ENCODE measurements around the gene PLD4. TPM values are rescaled to one million over a fixed set of nuclear protein-coding genes. Genes with fewer than 3 reads are reported as not detected.

PLD4 gene
- total RNA-seq, 6 experiments from 2014 or later = 0.12 to 0.49 (median 0.33) TPM; not detected in 2

DNA sequence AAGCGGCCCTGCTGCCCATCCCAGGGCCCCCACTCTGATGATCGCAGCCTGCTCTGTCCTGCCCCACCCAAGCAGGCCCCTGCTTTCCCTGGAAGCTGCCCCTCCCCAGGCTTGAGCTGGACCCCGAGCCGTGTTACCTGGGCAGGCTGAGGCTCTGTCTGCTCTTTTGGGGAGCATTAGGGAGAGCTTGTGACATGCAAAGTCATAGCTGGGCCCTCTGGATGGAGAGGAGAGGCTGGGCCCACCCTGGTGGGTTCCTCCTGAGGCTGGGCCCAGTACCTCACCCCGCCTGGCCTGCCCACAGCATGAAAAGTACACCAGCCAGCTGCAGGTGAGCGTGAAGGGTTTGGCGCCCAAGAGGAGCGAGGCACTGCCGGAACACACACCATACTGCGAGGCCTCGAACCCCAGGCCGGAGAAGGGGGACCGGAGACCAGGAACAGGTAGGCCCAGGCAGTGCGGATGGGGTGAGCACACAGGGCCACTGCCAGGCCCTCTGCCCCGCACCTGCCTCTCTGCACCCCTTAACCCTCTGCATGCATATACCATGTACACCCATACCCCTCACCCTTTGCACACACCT, 44.6 kb upstream of the PLD4 start:
- 89% methylated on average over 5 of the region's 15 CpGs for WGBS (ENCODE audit: insufficient coverage, low coverage, low lambda C conversion rate, missing lambda C conversion rate)
- peaks cover 0 to 22% (median 0%) of the 10 kb centered on the region in 4 donors for H3K36me3 ChIP-seq
- H3K4me1 ChIP-seq = peaks cover 0 to under 1% (median 0%) of the 10 kb centered on the region in 4 donors
- ATAC-seq (no peak), DNase-seq (no peak)
- intact Hi-C loops (cut with DNase I) = no loop called here
- no peak overlapping the region for H3K27ac ChIP-seq
- no peaks in the 10 kb centered on the region for H3K9me3 ChIP-seq
- no peaks in the 10 kb centered on the region for H3K27me3 ChIP-seq
- TF ChIP-seq, protein P1, sequence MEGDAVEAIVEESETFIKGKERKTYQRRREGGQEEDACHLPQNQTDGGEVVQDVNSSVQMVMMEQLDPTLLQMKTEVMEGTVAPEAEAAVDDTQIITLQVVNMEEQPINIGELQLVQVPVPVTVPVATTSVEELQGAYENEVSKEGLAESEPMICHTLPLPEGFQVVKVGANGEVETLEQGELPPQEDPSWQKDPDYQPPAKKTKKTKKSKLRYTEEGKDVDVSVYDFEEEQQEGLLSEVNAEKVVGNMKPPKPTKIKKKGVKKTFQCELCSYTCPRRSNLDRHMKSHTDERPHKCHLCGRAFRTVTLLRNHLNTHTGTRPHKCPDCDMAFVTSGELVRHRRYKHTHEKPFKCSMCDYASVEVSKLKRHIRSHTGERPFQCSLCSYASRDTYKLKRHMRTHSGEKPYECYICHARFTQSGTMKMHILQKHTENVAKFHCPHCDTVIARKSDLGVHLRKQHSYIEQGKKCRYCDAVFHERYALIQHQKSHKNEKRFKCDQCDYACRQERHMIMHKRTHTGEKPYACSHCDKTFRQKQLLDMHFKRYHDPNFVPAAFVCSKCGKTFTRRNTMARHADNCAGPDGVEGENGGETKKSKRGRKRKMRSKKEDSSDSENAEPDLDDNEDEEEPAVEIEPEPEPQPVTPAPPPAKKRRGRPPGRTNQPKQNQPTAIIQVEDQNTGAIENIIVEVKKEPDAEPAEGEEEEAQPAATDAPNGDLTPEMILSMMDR (IDR thresholded peaks at IDR 0.05) = no peak
- TF ChIP-seq POLR2A (IDR thresholded peaks at IDR 0.05) = no peak
- H3K4me3 ChIP-seq = no peak overlapping the region

DNA sequence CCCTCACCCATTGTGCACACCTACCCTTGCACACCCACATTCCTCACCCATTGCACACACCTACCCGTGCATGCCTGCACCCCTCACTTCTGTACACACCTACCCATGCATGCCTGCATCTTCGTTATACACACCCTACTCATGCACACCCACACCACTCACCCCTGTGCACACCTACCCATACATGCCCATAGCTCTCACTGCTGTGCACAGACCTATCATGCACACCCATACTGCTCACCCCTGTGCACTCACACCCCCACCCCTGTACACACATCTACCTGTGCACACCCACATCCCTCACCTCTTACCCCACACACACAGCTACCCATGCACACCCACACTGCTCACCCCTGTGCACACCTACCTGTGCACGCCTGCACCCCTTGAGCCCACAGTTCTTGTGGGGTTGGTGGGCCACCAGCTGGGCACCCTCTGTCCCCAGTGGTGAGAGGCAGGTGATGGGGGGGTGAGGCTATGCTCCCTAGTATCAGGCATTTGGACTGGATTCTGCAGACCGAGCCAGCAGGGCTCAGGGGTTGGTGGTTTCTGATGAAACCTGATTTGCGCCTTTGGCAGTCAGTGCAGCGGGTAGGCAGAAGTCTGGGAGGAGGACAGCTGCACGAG, 44.0 kb upstream of the PLD4 start:
- H3K4me3 ChIP-seq = no peak overlapping the region
- H3K4me1 ChIP-seq = no peaks in the 10 kb centered on the region
- H3K27ac ChIP-seq = no peak overlapping the region
- 90% methylated on average over 6 of the region's 7 CpGs for WGBS (ENCODE audit: insufficient coverage, low coverage, low lambda C conversion rate, missing lambda C conversion rate)
- no peaks in the 10 kb centered on the region for H3K9me3 ChIP-seq
- intact Hi-C loops (cut with DNase I) = no loop called here
- H3K27me3 ChIP-seq = no peaks in the 10 kb centered on the region
- DNase-seq (no peak), ATAC-seq (no peak)
- TF ChIP-seq, protein P1 (IDR thresholded peaks at IDR 0.05) = no peak
- no peak for TF ChIP-seq POLR2A (IDR thresholded peaks at IDR 0.05)
- peaks cover 0 to 24% (median 0%) of the 10 kb centered on the region in 4 donors for H3K36me3 ChIP-seq

DNA sequence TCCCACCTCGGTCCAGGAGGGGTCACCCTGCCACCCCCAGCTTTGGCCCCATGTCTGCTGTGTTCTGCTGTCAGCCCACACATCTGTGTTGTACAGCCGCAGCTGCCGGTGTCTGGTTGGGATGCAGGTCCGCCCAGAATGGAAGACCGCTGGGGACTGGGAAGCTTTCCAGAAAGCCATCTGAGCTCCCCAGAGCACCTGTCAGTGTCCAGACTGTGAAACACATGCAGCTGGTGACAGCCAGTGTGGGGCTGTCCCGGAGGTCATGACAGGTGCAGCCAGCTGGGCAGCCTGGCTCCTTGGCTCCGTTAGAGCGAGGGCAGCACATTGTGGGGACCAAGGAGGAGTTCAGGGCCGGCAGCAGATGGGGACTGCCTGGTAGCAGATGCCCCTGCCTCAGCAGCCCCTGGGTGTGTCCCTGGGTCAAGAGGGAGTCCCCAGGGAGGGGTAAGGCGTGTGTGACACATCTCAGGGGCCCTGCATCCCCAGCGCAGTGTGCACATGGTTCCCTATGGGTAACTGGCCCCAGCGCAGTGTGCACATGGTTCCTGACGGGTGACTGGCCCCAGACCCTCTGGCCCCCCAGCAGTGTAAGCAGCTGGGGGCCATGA, 43.2 kb upstream of the PLD4 start:
- no peak overlapping the region for H3K27ac ChIP-seq
- DNase-seq (peak in 2 of 3 donors; percentile 40 to 49), ATAC-seq (no peak)
- TF ChIP-seq, protein P1 (IDR thresholded peaks at IDR 0.05) = no peak
- no CpG with 5 or more reads among the region's 13 CpGs for WGBS (ENCODE audit: insufficient coverage, low coverage, low lambda C conversion rate, missing lambda C conversion rate)
- H3K4me3 ChIP-seq = no peak overlapping the region
- no peaks in the 10 kb centered on the region for H3K27me3 ChIP-seq
- intact Hi-C loops (cut with DNase I) = no loop called here
- H3K9me3 ChIP-seq = no peaks in the 10 kb centered on the region
- H3K4me1 ChIP-seq = no peaks in the 10 kb centered on the region
- H3K36me3 ChIP-seq = peaks cover 0 to 25% (median 0%) of the 10 kb centered on the region in 4 donors

DNA sequence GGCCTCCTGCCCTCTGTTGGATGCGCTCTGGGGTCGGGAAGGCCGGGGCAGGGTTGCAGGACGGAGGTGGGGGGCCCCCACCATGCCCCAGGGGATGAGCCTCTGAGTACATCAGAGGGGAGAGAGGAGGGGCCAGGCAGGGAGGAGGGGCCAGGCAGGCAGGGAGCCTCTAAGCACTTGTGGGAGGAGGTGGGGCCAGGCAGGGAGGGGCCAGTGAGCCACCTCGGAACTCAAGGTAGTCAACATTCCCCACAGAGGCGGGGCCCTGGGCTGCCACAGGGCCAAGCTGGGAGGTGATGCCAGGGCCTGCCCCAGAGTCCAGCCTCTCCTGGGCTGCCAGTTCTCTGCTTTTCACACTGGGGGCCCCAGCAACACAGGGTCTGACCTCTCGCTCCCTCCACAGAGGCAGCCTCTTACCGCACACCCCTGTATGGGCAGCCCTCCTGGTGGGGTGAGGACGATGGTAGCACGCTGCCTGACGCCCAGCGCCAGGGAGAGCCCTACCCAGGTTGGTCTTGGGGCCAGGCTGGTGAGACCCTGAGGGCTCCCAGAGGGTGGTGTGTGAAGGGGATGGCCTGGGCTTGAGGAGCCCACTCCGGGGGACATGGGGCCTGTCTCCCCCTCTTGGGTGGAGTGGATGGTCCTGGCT, 42.2 kb upstream of the PLD4 start:
- intact Hi-C loops (cut with DNase I) = no loop called here
- H3K27ac ChIP-seq = no peak overlapping the region
- peak; percentile 11 to 63 (median 39) for ATAC-seq

More for the DNA sequence above, 42.2 kb upstream of the PLD4 start:
- Histone ChIP-seq H3K36me3 (peaks cover 0 to 31% (median 0%) of the 10 kb centered on the region in 4 donors), H3K9me3 (no peaks in the 10 kb centered on the region), H3K4me1 (no peaks in the 10 kb centered on the region), H3K4me3 (no peak overlapping the region), H3K27me3 (no peaks in the 10 kb centered on the region)
- DNase-seq = peak in 2 of 3 donors; percentile 28 to 46
- TF ChIP-seq POLR2A (IDR thresholded peaks at IDR 0.05) = no peak
- TF ChIP-seq, protein P1 (IDR thresholded peaks at IDR 0.05) = no peak
- WGBS (ENCODE audit: insufficient coverage, low coverage, low lambda C conversion rate, missing lambda C conversion rate) = no CpG with 5 or more reads among the region's 13 CpGs
